Activated CD4-positive, CD25-positive, alpha-beta regulatory T cell treated with anti-CD3 and anti-CD28 coated beads, Interleukin-2, amount 50 U/mL, for 72 hours (primary cell): ENCODE data around the gene DECR2.
"Not testable (repeated sequence)": the region's sequence is repeated elsewhere in the genome, so short reads cannot be mapped to it uniquely, and the experiment has no call there.

Experiments used
- DNase-seq: peaks from one replicate; pipeline ENCODE4 v3.0.0; 2021

The DECR2 gene

GRCh38 chr16:367333-367903 is 34.3 kb upstream of the DECR2 start:
- no peak for DNase-seq

GRCh38 chr16:368388-369158 is 33.1 kb upstream of the DECR2 start:
- no peak for DNase-seq

DNA sequence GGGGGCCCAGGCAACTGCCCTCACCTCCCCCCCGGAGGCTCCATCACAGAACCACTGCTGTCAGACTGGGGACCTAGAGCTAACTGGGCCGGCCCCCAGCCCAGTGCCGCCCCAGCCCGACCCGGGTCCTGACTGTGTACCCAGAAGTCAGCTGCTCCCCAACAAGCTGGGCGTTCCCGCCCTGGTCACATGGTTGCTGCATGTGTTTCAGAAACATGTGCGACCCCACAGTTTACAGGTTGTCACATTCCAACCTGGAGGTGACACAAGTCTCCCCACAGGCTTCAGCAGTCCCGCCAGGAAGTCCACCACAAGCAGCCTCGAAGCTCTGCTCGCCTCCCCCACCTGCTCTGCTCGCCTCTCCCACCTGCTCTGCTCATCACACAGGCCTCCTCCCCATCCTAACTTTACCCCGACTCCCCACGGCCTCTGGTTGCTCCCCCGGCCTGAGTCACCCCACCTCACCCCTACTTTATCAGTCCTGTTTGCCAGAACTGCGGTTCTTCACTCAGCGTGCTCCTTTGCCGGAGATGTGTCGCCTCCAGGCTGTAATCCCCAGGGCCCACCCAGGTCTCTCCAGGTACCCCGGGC is 32.3 kb upstream of the DECR2 start:
- no peak for DNase-seq

- no peak for DNase-seq
These were observed 31.7 kb upstream of the DECR2 start for GRCh38 chr16:369866-370436.

- peak; percentile 94 for DNase-seq
These were observed 31.2 kb upstream of the DECR2 start, which contains the start of gene MRPL28 for GRCh38 chr16:370443-370842. Gene MRPL28 (minus strand): TSS chr16:370538. CDS start chr16:370218, 320 bp downstream.

DNA sequence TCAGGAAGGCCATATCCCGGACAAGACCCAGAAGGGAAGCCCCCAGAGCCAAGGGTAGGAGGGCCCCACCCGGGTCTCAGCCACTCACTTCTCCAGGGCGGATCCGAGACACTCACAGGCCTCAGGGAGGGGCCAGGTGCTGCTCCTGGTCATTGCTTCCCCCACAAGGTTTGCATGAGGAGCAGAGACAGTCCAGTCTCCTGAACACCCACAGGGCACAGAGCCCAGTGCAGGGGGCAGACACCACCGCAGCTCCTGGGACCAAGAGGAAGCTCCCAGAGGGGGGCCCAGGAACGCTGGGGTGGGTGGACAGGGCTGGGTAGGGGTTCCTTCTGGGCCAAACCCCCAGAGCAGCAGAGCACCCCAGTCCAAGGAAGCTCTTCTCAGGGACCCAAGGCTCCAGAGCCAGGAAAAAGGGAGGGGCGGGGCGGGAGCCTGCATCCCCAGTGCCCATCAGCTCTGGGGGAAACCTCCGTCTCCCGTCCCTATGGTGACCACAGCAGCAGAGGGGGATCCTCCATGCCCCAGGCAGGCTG is 30.6 kb upstream of the DECR2 start:
- no peak for DNase-seq

DNA sequence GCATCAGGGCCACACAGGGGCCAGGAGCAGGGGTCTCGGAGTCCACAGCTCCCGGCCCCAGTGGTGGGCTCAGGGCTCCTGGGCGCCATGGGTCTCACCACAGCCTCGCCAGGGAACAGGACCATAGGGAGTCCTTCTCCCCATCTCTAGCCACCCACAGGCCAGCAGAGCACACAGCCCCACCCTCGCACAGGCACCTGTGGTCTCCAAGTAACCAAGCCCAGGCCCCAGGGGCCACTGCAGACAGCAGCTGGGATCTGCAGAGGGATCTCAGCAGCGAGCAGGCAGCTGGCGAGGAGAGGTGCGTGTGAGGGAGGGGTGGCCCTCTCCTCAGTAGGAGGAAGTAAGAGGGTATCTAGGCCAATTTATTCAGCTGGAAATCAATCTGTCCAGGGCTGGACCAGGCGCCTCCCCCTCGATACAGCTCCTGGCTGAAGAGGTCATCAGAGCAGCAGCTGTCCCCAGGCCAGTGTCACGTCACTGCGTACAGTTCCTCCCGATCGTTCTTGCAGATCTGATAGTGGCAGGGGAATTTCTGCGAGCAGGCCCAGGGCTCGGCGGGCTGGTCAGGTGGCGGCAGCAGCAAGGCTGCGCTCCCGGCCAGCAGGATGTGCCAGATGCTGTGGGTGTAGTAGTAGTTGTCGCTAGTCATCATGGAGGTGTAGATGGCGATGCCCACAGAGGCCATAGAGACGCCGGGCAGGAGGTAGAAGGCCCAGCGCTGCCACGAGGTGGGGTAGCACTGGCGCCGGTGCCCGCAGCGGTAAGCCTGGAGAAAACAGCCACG is 30.0 kb upstream of the DECR2 start:
- DNase-seq, result no peak

GRCh38 chr16:372302-372983 is 29.2 kb upstream of the DECR2 start:
- DNase-seq, result no peak

DNA sequence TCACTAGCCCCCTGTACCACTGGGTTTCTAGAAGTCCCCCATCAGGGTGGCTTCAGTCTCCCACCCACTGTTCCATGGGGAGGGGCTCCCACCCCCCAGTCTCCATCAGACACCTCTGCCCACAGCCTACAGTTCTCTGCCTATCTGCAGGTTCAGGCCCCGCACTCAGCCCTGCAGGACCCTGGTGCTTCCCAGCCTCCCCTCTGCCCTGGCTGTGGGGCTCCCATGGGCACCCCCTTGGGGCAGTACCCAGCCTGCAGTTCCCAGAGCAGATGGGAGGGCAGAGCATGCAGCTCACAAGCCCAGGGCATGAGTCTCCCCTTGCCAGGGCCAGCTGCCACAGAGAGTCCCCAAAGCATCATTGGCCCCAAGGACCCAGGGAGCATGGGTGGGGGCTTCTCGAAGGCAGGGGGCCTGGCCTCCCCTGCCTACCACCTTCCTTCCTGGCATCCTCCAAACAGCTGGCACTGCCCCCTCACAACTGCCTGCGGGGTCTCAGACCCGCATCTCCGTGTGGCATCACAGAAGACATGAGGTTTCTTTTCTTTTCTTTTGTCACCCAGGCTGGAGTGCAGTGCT is 28.6 kb upstream of the DECR2 start:
- no peak for DNase-seq

DNA sequence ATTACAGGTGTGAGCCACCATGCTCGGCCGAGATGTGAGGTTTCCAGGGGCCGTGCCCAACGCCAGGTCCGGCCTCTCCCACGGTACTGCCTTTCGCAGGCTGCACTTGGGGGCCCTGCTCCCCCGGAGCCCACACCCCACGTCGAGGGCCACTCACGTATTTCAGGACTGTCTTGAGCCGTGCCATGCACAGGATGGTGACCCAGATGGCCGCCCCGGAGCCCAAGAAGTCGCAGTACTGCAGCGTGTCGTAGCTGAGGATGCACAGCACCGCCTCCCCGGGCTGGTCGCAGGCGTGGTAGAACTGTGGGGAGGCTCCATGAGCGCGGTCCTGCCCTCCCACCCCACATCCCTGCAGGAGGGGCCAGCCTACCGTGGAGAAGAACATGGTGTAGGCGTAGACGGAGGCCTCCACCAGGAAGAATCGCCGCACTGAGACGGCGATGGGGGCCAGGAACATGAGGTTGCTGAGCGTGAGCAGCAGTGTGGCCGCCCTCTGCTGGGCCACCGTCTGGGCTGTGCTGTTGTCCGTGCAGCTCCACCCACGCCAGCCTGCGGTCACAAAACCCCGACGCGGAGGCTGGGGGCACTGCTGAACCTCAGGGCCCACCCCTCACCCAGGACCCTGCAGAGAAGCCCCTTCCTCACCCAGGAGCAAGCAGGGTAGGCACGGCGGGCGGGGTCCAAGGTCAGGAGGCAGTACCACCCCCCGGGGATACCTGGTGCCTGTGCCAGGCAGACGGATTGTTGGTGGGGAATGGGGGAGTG is 27.7 kb upstream of the DECR2 start:
- DNase-seq, result no peak

DNA sequence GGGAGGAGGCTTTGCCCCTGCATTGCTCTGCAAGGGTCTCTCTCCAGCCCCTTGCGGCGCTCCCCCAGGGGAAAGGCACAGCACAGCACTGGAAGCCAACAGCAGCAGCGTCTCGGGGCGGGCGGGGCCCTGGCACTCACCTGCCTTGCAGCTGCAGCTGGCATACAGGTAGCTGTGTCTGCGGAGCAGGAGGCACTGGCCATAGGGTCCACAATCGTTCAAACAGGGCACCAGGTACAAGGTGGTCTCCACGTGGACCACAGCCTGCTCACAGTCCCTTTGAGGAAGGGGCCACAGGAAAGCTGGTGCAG is 27.1 kb upstream of the DECR2 start:
- DNase-seq, result no peak

- no peak for DNase-seq
These were observed 26.5 kb upstream of the DECR2 start for GRCh38 chr16:375212-375611.

- DNase-seq, result no peak
These were observed 25.5 kb upstream of the DECR2 start for GRCh38 chr16:375927-376816.

DNA sequence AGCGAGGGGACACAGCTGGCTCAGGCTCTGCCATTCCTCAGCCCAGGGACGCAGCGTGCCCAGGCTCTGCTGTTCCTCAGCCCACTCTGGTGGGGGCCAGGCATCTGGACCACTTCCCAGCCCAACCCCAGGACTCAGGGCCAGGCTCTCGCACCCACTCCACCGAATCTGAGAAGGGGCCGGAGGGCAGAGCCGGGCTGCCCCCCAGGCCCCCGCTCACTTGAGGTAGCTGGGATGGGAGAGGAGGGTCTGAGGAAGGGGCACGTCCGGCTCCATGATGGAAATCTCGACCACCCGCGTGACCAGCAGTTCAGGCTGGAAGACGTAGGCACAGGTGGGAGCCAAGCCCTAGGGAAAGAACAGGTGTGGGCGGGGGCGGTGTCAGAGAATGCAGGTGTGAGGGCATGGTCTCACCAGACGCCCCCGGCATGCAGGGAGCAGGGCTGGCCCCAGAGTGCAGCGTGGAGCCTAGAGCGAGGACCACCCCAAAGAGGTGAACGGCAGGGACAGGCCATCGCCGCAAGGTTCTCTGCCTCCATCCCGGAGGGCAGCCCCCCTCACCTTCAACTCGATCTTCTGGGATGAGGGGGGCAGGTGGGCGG is 24.8 kb upstream of the DECR2 start:
- no peak for DNase-seq

- DNase-seq, result no peak
These were observed 24.2 kb upstream of the DECR2 start for GRCh38 chr16:377419-377951.

- DNase-seq, result not testable (repeated sequence)
These were observed 23.4 kb upstream of the DECR2 start for GRCh38 chr16:378113-378820.

- DNase-seq, result no peak
These were observed 22.9 kb upstream of the DECR2 start for GRCh38 chr16:378821-379182.

DNA sequence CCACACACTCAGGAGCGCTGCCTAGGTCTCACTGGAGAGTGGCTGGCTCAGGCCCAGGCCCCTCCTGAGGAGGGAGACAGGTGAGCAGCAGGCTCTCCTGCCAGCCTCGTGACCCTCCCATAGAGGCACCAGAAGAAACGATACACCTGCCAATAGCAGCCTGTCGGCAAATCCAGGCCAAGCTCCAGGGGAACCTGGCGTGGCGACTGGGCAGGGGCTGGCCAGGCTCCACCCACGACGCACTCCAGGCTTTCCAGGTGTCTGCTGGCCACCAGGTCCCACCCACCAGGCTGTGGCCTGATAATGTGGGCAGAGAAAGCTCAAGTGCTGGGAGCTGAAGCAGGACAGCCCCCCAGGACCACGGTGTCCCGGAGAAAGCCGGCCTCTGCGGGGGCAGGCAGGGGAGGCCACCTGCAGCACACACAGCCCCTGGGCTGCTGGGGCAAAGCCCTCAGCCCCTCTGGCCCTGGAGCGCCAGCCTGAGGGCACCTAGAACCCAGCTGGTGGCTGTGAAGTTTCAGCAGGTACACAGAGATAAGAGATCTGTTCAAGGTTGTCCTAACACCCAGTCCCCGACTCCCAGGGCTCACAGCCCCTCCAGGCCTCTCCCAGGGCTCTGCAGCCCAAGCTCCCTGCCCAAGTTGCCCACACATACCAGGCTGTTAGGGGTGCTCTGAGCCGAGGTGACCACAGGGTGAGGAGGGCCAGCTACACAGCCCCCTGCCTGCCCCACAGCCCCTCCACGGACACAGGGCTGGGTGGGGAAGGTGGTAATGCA is 22.3 kb upstream of the DECR2 start:
- no peak for DNase-seq
